ENCODE data around the gene DSPP.
"Not testable (repeated sequence)": the region's sequence is repeated elsewhere in the genome, so short reads cannot be mapped to it uniquely, and the experiment has no call there.

The DSPP gene

DNA sequence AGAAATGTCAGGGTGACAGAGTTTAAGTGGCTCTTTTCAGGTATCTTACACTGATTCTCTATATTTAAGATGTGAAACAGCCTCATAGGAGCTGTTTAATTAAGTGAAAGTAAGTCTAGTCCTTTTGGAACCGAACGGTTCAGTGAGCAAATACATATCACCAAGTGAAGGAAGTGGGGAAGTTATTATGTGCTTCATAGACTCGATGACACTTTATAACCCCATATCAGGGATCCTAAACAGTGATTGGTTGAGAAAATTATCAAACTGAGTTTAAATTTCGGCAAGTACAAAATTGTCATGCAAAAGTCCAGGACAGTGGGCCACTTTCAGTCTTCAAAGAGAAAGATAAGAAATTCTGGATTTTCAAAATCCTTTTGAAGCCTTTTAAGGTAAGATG lies at the start of gene DSPP:
TSS of gene DSPP (plus strand) at position 301 of the 400 bp plus-strand sequence. CDS start 2,380 bp downstream, outside the sequence.
- DNase-seq (ENCODE audit: low spot score): no peak

DNA sequence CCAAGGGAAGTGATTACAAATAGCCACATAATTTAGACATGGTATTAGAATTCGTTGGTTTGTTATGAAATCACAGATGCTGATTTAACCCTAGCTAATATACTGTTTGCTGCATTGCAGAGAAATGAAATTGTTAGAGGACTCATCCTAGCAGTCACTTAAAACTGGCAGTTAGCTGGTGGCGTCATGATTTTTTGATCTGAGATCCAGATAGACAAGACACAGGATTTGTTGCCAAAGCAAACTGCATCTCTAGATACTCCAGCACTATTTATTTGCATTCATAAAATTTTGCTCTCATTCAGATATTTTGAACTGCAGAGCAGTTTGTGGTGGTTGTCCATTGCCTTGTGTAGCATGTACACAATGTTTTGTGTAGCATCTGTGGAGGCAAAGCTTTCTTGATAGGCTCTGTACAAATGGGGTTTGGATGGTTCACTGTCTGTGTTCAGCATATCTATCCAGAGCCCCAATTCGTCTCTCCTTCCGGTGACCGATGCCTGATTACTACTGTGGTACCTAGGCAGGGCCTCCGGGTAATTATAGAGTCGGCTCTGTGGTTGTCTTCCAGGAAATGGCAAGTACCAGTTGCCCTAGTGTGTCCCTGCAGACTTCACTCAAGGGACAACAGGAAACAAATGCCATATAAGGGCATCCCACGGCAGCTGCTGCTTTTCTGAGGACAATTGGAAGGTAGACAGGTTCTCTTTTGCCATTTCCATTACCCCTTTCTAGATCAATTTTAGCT lies 49.1 kb upstream of the DSPP start:
- DNase-seq (ENCODE audit: low spot score): peak; percentile 58

DNA sequence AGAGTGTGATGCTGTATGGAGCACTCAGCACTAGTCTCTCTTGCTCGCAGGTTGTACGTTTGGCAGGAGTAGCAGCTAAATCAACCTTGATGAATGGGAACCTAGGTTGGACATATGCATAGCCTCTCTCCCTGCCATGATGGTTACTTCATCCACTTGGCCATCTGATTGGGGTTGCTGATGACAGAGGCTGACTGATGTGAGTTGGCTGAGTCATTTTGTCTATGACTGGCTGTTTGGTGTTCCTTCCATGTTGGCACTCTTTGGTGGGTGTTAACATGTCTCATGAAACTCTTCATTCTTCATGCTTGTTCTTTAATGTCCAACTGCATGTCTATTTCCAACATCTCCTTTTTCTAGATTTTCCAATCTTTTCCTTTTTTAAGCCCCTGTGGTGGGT lies 47.5 kb upstream of the DSPP start:
- no peak for DNase-seq (ENCODE audit: low spot score)

DNA sequence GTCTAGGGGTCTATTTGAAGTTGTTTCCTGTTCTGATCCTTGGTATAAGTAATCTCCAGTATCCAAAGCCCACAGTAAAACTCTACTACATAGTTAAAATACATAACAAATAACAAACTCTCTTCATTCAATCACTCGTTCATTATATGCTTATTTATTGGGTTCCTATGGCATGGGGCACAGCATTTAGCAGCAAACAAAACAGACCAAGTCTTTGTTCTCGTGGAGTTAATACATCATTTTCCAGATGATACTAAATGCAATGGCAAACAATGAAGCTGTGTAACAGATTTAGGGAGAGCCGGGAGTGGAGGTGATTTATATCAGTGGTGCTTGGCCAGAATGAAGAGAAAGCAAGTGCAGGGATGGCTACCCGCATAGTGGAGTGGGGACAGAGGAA lies 42.6 kb upstream of the DSPP start:
- no peak for DNase-seq (ENCODE audit: low spot score)

DNA sequence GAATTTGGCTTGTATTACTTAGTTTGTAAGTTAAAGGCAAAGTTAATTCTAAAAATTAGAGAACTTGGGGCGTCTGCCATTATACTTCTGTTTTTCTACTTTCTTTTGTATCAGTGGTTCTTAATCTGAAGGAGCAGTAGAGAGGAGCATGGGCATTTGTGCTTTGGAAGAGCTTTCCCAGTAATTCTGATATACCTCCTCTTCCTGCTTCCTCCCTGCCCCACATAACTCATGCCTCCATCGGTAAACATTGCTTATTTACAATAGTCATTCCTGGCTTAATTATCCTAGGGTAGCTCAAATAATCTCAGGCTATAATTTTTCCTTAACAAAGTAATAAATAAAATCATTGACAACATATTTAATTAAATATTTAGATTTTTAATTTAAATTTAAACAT lies 42.1 kb upstream of the DSPP start:
- no peak for DNase-seq (ENCODE audit: low spot score)

DNA sequence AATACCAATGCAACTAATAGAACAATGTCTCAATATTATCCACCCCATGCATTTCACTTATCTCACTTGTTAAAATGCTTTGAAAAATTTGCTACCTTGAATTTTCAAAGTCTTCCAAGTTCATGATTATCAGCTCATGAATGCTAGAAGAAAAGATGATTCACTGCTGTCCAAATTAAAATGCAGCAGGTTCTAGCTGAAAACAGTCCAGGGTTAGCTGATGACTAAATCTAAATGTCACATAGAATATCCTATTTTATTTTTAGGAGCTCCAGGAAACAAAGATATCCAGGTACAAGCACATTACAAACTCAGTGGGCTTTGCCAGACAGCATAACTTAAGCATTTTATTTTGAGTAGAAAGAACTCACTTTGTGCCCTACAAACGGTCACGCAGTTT lies 41.1 kb upstream of the DSPP start:
- no peak for DNase-seq (ENCODE audit: low spot score)

DNA sequence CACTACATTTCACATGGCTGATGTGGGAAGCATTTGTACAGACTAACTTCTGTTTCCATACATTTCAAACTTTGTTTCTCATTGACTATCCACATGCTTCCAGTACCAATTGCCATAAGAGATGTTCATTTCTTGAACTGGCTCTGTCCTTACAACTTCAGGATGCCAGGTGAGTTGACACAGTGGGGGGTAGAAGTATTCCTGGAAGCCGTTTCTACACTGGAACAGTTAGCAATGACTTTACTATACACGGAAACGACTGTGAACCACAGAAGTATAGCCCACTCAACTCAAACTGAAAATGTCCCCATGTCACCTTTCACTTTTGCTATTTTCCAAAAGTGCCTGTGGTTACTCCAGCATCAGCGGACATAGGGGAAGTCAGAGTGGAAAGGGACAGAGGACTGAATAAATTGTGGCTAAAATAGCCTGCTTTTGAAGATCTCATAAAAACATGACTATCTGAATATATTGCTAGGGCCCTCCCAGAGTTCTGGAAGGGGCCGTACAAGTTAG lies 38.0 kb upstream of the DSPP start:
- DNase-seq (ENCODE audit: low spot score): no peak

DNA sequence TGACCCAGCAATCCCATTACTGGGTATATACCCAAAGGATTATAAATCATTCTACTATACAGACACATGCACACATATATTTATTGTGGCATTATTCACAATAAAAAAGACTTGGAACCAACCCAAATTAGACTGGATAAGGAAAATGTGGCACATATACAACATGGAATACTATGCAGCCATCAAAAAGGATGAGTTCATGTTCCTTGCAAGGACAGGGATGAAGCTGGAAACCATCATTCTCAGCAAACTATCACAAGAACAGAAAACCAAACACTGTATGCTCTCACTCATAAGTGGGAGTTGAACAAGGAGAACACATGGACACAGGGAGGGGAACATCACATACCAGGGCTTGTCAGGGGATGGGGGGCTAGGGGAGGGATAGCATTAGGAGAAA lies 34.0 kb upstream of the DSPP start:
- DNase-seq (ENCODE audit: low spot score): not testable (repeated sequence)

DNA sequence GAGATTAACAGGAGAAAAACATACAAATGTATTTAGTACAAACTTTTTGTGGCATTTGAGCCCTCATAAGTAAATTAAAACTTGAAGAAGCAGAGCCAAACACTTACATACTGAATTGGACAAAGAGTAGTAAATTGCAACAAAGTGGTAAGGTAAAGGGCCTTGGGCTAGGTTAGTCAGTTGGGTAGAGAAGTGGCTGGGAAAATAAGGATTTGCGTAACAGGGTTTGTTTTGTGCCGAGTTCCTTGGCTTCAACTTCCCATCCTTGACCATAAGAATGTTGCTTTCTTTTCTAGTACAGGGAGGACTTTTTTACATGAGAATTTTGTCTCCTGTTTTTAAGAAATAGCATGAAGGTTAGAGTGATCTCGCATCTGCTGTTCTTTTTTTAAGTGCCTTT lies 33.3 kb upstream of the DSPP start:
- no peak for DNase-seq (ENCODE audit: low spot score)

DNA sequence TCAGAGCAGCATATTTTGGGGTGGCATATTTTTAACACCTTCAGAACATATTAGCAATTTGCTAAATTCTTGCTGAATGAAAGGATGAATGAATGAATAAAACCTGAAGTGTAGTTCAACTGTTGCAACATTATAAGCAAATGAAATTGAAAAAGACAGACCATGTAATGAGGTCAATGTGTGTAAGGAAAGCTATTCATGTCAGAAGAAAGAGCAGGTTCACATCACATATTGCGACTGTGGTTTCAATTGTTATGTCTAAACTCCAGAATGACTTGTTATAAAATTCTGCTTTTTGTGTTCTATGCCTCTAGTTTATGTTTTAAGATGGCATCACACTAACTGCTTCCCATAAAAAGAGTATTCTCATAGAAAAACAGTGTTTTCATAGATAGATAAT lies 32.9 kb upstream of the DSPP start:
- DNase-seq (ENCODE audit: low spot score): no peak

DNA sequence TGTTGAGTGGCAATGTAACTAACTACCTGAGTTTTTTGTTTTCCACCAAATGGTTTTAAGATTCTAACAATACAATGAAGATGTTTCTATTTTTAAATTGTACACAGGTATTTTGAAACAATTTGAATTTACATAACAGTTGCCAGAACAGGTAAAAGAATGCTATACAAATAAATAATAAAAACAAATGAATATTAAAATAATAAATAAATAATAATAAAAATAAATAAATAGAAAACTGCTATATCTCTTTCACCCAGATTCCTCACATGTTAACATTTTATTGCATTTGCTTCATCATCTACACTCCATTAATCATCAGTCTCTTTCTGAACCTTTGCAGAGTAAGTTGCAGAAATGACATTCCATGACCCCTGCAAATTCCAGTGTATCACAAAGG lies 32.3 kb upstream of the DSPP start:
- DNase-seq (ENCODE audit: low spot score): no peak

DNA sequence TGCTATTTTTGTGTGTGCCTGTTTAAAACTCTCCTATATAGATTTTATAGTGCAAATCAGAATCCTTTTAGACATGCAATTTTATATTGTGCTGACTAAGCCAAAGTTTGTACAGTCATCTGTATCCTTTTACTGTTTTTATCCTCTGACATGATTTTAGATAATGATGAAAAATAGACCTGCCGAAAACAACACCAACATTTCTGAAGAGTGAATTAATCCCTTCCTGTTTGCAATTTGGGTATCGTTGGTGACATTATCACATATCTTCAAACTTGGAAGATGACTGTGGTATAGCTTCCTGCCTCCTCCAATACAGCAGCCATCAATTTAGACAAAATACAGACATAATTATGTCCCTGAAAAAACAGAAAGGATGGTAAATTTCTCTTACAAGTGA lies 28.9 kb upstream of the DSPP start:
- DNase-seq (ENCODE audit: low spot score): no peak

DNA sequence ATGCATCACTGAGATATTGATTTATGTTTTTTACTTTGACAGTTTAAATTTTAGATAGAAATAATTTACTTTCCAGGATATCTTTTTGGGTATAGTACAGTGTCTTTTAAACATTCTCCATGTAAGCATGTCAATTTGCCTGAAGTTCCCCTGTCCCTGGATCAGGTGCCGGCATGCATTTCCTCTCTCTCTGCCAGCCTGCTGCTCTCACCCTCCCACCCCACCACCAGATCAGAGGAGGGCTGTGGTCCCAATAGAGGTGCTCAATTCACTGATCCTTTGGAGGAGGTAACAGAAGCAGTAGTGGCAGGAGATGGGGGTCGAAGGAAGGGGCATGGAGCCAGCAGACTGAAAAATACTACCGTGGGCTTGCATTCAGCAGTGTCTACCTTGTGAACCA lies 28.3 kb upstream of the DSPP start:
- DNase-seq (ENCODE audit: low spot score): no peak

DNA sequence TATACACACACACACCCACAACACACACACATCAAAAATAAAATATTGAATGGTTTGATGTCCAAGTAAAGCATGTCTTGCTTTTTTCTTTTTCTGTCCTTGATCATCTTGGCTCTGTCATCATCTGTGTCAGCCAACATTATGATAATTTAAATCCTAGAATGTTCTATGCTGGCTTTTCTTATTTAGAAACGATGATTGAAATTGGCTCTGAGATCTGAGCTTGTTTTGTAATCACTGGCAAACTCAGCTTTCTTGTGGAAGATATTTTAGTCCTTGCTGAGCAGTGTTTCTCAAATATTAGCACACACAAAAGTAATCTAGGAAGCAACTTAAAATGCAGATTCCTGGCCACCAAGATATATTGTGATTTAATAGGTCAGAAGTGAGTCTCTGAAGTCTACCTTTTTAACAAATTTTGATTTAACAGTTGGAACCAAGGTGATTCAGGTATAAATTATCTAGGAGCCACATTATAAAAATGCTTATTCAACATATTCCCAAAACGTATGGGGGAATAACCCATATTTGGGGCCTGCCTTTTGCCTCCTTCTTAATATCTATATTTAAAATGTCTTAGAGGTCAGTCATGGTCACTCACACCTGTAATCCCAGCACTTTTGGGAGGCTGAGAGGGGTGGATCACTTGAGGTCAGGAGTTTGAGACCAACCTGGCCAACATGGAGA lies 24.0 kb upstream of the DSPP start:
- DNase-seq (ENCODE audit: low spot score): no peak

DNA sequence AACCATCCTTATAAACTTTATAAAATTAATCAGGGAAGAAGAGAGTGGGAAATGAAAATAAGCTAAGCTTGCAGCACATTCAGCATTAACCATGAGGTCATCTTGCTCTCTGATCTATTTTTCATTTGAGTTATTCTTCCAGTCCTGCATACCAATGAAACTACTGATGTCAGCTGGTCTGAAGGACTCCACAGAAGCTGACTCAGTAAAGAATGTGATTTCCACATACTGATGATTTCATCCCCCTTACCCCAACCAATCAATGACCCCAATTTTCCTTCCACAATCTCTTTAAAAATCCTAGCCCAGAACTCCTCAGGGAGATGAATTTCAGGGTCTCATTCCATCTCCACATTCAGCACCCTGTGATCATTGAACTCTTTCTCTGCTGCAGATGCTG lies 18.8 kb upstream of the DSPP start:
- no peak for DNase-seq (ENCODE audit: low spot score)

DNA sequence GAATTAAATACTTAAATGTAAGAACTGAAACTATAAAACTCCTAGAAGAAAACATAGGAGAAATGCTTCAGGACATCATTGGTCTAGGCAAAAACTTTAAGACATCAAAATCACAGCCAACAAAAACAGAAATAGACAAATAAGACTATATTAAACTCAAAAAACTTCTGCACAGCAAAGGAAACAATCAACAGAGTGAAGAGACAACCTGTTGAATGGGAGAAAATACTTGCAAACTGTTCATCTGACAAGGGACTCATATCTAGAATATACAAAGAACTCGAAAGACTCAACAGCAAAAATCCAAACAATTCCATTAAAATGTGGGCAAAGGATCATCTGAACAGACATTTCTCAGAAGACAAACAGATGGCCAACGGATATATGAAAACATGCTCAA lies 16.2 kb upstream of the DSPP start:
- no peak for DNase-seq (ENCODE audit: low spot score)

DNA sequence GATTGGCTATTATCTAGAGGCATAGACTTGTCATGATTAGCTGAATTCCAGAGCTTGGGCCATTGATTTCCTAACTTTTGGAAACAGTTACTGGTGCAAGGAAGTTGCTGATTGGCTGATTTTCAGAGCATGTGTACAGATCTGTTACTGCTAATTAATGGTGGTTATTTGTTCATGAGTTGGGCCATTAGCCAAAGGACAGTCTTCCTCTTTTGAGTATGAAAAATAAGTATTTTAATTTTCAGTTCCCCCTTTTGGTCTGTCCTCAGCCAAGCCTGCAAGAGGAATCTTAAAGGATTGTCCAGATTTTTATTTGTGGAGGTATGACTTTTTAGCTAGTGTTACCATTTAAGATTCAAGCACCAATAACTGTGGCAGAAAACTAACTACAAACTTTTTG lies 7.0 kb upstream of the DSPP start:
- DNase-seq (ENCODE audit: low spot score): no peak

DNA sequence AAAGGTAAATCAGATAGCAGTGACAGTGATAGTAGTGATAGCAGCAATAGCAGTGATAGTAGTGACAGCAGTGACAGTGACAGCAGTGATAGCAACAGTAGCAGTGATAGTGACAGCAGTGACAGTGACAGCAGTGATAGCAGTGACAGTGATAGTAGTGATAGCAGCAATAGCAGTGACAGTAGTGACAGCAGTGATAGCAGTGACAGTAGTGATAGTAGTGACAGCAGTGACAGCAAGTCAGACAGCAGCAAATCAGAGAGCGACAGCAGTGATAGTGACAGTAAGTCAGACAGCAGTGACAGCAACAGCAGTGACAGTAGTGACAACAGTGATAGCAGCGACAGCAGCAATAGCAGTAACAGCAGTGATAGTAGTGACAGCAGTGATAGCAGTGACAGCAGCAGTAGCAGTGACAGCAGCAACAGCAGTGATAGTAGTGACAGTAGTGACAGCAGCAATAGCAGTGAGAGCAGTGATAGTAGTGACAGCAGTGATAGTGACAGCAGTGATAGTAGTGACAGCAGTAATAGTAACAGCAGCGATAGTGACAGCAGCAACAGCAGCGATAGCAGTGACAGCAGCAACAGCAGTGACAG lies 6.1 kb downstream of the DSPP start:
- no peak for DNase-seq (ENCODE audit: low spot score)

DNA sequence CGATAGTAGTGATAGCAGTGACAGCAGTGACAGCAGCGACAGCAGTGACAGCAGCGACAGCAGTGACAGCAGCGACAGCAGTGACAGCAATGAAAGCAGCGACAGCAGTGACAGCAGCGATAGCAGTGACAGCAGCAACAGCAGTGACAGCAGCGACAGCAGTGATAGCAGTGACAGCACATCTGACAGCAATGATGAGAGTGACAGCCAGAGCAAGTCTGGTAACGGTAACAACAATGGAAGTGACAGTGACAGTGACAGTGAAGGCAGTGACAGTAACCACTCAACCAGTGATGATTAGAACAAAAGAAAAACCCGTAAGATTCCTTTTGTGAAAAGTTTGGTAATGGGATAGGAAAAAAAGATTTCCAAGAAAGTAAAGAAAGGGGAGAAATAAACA lies 7.9 kb downstream of the DSPP start:
- DNase-seq (ENCODE audit: low spot score): no peak

DNA sequence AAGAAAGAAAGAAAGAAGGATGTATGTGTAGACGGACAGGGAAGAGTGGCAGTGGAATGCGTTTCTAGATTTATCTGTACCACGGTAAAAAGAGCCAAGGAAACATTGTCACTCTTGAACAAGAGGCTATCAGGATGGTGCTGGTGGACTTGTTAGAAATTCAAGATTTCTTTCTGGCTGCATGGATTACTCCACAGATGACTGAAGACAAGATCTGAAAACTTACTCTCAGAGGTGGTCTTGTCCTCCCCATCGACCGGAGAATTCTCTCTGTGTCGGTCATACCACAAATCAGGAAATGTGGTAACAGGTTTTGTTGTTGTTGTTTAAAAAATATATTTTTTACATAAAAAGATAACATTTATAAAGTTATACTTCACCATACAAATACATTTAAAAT lies 11.8 kb downstream of the DSPP start:
- DNase-seq (ENCODE audit: low spot score): no peak

DNA sequence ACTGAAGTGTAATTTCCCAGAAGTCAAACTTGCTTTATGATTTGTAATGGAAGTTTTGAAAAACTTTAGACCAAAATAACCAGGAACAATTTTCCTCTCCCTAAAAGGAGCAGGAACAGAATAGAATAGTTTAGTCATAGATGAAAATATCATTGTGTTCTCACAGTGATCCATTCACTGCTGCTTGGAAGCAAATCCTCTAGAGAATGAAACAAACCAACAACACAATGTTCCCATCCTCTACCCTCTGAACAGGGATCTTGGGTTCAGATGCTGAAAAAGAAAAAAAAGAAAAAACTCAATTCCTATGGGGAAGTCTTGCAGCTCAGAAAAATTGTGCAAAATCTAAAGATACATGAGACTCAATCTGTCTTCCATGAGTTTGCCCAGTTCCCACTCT lies 12.2 kb downstream of the DSPP start:
- DNase-seq (ENCODE audit: low spot score): no peak

DNA sequence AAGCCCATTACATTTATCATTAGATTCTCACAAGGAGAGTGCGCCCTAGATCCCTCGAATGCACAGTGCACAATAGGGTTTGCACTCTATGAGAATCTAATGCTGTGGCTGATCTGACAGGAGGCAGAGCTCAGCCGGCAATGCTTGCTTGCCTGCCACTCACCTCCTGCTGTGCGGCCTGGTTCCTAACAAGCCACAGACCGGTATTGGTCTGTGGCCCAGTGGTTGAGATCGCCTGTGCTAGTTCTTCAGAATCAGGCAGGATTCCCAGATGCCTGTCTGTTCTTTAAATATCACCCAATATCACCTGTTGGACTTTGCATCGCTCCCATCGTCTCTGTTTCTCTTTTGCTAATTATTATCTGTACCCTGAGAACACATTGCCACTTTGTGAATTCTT lies 14.0 kb downstream of the DSPP start:
- no peak for DNase-seq (ENCODE audit: low spot score)

DNA sequence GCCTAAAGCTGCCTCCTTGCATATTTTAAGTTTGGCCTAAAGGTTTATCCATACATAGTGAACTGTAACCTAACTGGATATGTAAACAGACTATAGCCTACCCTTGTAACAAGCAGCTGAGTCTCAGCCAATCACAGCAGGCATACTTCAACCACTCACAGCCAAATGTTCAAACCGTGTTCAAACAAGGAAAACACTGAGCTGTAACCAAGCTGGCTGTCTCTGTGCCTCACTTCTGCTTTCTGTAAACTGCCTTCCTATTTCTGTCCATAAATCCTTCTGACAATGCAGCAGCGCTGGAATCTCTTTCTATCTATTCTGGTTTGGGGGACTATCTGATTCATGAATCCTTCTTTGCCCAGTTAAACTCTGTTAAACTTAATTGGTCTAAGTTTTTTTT lies 16.4 kb downstream of the DSPP start:
- no peak for DNase-seq (ENCODE audit: low spot score)

Measured in iPS-NIHi11 (cell line).